HG02943 (cell line): ENCODE data around the gene FBXW11.
A peak's percentile ranks its signal among the peaks of the same experiment; 100 is the strongest.

ENCODE experiments used
- ATAC-seq: cut with Tn5 transposase; IDR thresholded peaks from one replicate; pipeline ENCODE4 v1.9.1; 2021; ENCODE audit warnings: mild to moderate bottlenecking, low read depth, moderate library complexity; ENCODE audit not compliant: unreplicated experiment

FBXW11 gene

GRCh38 chr5:172006321-172007174 is at the start of gene FBXW11:
Gene FBXW11, minus strand, starts transcription at chr5:172006638. Its CDS starts 136 bp downstream, at chr5:172006502.
- ATAC-seq, result peak; percentile 79

- no peak for ATAC-seq
Measured at GRCh38 chr5:172055996-172056395, 49.6 kb upstream of the FBXW11 start.

- ATAC-seq, result no peak
Measured at GRCh38 chr5:172055421-172055820, 49.0 kb upstream of the FBXW11 start.

- ATAC-seq, result no peak
Measured at GRCh38 chr5:172054611-172055153, 48.2 kb upstream of the FBXW11 start.

GRCh38 chr5:172052450-172053236 is 46.2 kb upstream of the FBXW11 start:
- ATAC-seq, result no peak

GRCh38 chr5:172051643-172052339 is 45.4 kb upstream of the FBXW11 start:
- ATAC-seq, result no peak

GRCh38 chr5:172050080-172050479 is 43.6 kb upstream of the FBXW11 start:
- ATAC-seq, result no peak

- ATAC-seq, result no peak
Measured at GRCh38 chr5:172049226-172049796, 42.9 kb upstream of the FBXW11 start.

- ATAC-seq, result no peak
Measured at GRCh38 chr5:172048539-172049101, 42.2 kb upstream of the FBXW11 start.

GRCh38 chr5:172048170-172048422 is 41.7 kb upstream of the FBXW11 start:
- no peak for ATAC-seq

GRCh38 chr5:172046593-172046992 is 40.2 kb upstream of the FBXW11 start:
- no peak for ATAC-seq

- ATAC-seq, result no peak
Measured at GRCh38 chr5:172045315-172045632, 38.8 kb upstream of the FBXW11 start.

- ATAC-seq, result no peak
Measured at GRCh38 chr5:172044631-172045314, 38.3 kb upstream of the FBXW11 start.

GRCh38 chr5:172043865-172044264 is 37.4 kb upstream of the FBXW11 start:
- ATAC-seq, result no peak

- ATAC-seq, result no peak
Measured at GRCh38 chr5:172042183-172042582, 35.7 kb upstream of the FBXW11 start.

- no peak for ATAC-seq
Measured at GRCh38 chr5:172038167-172038566, 31.7 kb upstream of the FBXW11 start.

GRCh38 chr5:172035049-172035448 is 28.6 kb upstream of the FBXW11 start:
- no peak for ATAC-seq

- no peak for ATAC-seq
Measured at GRCh38 chr5:172031894-172032461, 25.5 kb upstream of the FBXW11 start.

GRCh38 chr5:172029876-172030275 is 23.4 kb upstream of the FBXW11 start:
- no peak for ATAC-seq

- no peak for ATAC-seq
Measured at GRCh38 chr5:172028167-172028566, 21.7 kb upstream of the FBXW11 start.
